HG03095 (cell line): ENCODE measurements around the gene ITPR3.

Experiments
- ATAC-seq: cut with Tn5 transposase; IDR thresholded peaks from one replicate; pipeline ENCODE4 v1.9.1; 2021; ENCODE audit warnings: moderate library complexity; ENCODE audit not compliant: unreplicated experiment

The ITPR3 gene

GRCh38 chr6:33695451-33695887, 74.3 kb downstream of the ITPR3 start:
- ATAC-seq, result no peak

GRCh38 chr6:33696076-33696475, 75.0 kb downstream of the ITPR3 start:
- no peak for ATAC-seq

GRCh38 chr6:33696548-33697518, 75.7 kb downstream of the ITPR3 start:
- no peak for ATAC-seq

GRCh38 chr6:33697845-33698244, 76.7 kb downstream of the ITPR3 start:
- ATAC-seq, result no peak

GRCh38 chr6:33698494-33698893, 77.4 kb downstream of the ITPR3 start:
- ATAC-seq, result no peak

- no peak for ATAC-seq
These were observed 78.0 kb downstream of the ITPR3 start for GRCh38 chr6:33699131-33699530.

- no peak for ATAC-seq
These were observed 78.6 kb downstream of the ITPR3 start for GRCh38 chr6:33699739-33700138.

GRCh38 chr6:33700391-33701050, 79.4 kb downstream of the ITPR3 start:
- ATAC-seq, result no peak

- ATAC-seq, result no peak
These were observed 81.3 kb downstream of the ITPR3 start for GRCh38 chr6:33702345-33702977.

GRCh38 chr6:33704215-33705066, 83.3 kb downstream of the ITPR3 start:
- no peak for ATAC-seq

- no peak for ATAC-seq
These were observed 84.3 kb downstream of the ITPR3 start for GRCh38 chr6:33705268-33705885.

- ATAC-seq, result no peak
These were observed 85.0 kb downstream of the ITPR3 start for GRCh38 chr6:33705955-33706725.

GRCh38 chr6:33707771-33708170, 86.6 kb downstream of the ITPR3 start:
- no peak for ATAC-seq

- no peak for ATAC-seq
These were observed 87.5 kb downstream of the ITPR3 start for GRCh38 chr6:33708516-33709204.

- ATAC-seq, result no peak
These were observed 88.6 kb downstream of the ITPR3 start for GRCh38 chr6:33709605-33710295.

GRCh38 chr6:33710296-33711121, 89.4 kb downstream of the ITPR3 start:
- no peak for ATAC-seq
